ENCODE data around the gene CRYAB. TPM values are rescaled to one million over a fixed set of nuclear protein-coding genes. Genes with fewer than 3 reads are reported as not detected.

CRYAB gene, protein sequence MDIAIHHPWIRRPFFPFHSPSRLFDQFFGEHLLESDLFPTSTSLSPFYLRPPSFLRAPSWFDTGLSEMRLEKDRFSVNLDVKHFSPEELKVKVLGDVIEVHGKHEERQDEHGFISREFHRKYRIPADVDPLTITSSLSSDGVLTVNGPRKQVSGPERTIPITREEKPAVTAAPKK
- not detected for total RNA-seq
- total RNA-seq, result 0 reads per million in 2 donors

DNA sequence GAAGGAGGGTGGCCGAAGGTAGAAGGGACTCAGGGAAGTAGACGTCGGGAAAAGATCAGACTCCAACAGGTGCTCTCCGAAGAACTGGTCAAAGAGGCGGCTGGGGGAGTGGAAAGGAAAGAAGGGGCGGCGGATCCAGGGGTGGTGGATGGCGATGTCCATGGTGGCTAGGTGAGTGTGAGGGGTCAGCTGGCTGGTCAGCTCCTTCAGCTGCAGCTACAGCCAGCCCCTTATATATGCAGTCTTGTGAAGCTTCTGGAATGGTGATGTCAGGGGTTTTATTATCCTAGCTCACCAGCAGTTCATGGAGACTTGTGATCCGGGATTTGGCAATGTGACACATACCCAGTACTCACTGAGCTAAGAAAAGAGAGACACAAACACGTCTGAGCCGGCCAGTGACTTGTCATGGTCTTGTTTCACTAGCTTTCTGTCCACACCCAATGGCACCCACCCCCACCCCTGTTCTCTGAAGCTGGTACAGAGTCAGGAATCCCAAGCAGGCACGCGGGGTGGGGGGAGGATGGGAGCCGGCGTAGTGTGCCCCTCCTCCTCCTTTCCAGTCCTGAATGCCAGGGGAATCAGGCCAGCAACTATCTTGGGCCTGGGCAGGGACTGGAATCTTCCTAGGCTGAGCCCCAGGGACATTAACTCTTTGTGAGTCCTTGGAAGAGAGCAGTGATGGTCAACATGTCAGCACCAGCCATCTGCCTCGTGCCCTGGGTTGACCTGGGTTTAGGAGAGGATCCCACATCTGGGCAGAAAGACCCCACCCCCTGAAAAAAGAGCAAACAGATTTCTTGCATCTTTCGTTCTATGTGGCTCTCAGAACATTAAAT lies at the start of gene CRYAB:
CRYAB (minus strand) TSS at position 208 of the 839 bp plus-strand sequence; CDS start at position 162, 46 bp downstream.
- H3K9me3 ChIP-seq (ENCODE audit: control insufficient read depth, low read length, poor library complexity, severe bottlenecking), result no peaks in the 10 kb centered on the region
- Mint-ChIP-seq H3K36me3 (ENCODE audit: low read depth) (peaks cover 3% of the 10 kb centered on the region), H3K27me3 (peaks cover 63% of the 10 kb centered on the region), H3K4me3 (no peak within 1 kb of the TSS), H3K27ac (no peak within 1 kb of the TSS), H3K4me1 (peaks cover 3% of the 10 kb centered on the region)
- no peak for DNase-seq
- ATAC-seq, result no peak

GRCh38 chr11:111960916-111961315 lies 49.3 kb upstream of the CRYAB start:
- no peak for ATAC-seq
- H3K9me3 ChIP-seq (ENCODE audit: control insufficient read depth, low read length, poor library complexity, severe bottlenecking), result no peaks in the 10 kb centered on the region
- H3K27ac Mint-ChIP-seq, result no peak overlapping the region
- H3K27me3 Mint-ChIP-seq, result peaks cover 5% of the 10 kb centered on the region
- no peaks in the 10 kb centered on the region for H3K36me3 Mint-ChIP-seq (ENCODE audit: low read depth)
- peaks cover 2% of the 10 kb centered on the region for H3K4me1 Mint-ChIP-seq
- DNase-seq, result no peak
- H3K4me3 Mint-ChIP-seq, result no peak overlapping the region

- H3K27me3 Mint-ChIP-seq, result peaks cover 5% of the 10 kb centered on the region
- peaks cover 2% of the 10 kb centered on the region for H3K4me1 Mint-ChIP-seq
- no peak for ATAC-seq
- H3K4me3 Mint-ChIP-seq, result no peak overlapping the region
- H3K27ac Mint-ChIP-seq, result no peak overlapping the region
- peaks cover 2% of the 10 kb centered on the region for H3K36me3 Mint-ChIP-seq (ENCODE audit: low read depth)
- no peak for DNase-seq
- H3K9me3 ChIP-seq (ENCODE audit: control insufficient read depth, low read length, poor library complexity, severe bottlenecking), result no peaks in the 10 kb centered on the region
These were observed 46.3 kb upstream of the CRYAB start for GRCh38 chr11:111957663-111958444.

DNA sequence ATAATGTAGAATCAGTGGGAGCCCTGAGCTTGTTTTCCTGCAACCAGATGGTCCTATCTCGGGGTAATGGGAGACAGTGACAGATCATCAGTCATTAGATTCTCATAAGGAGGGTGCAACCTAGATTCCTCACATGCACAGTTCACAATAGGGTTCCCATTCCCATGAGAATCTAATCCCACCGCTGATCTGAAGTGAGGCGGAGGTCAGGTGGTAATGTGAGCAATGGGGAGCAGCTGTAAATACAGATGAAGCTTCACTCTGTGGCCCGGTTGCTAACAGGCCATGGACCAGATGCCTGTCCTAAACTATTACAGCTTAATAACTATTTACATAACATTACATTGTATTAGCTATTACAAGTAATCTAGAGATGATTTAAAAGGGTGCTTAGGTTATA lies 42.6 kb upstream of the CRYAB start:
- H3K9me3 ChIP-seq (ENCODE audit: control insufficient read depth, low read length, poor library complexity, severe bottlenecking), result no peaks in the 10 kb centered on the region
- Mint-ChIP-seq H3K27me3 (peaks cover 13% of the 10 kb centered on the region), H3K36me3 (ENCODE audit: low read depth) (peaks cover 5% of the 10 kb centered on the region), H3K4me3 (no peak overlapping the region), H3K4me1 (peaks cover 3% of the 10 kb centered on the region), H3K27ac (no peak overlapping the region)
- DNase-seq, result no peak
- ATAC-seq, result no peak

DNA sequence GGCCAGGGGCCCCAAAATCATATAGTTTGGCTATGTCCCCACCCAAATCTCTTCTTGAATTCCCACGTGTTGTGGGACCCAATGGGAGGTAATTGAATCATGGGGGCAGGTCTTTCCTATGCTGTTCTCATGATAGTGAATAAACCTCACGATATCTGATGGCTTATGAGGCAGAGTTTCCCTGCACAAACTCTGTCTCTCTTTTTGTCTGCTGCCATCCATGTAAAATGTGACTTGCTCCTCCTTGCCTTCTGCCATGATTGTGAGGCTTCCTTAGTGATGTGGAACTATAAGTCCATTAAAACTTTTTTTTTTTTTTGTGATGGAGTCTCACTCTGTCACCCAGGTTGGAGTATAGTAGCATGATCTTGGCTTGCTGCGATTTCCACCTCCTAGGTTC lies 40.0 kb upstream of the CRYAB start:
- ATAC-seq, result no peak
- no peak overlapping the region for H3K27ac Mint-ChIP-seq
- peaks cover 4% of the 10 kb centered on the region for H3K4me1 Mint-ChIP-seq
- H3K36me3 Mint-ChIP-seq (ENCODE audit: low read depth), result peaks cover 7% of the 10 kb centered on the region
- DNase-seq, result no peak
- no peaks in the 10 kb centered on the region for H3K9me3 ChIP-seq (ENCODE audit: control insufficient read depth, low read length, poor library complexity, severe bottlenecking)
- no peak overlapping the region for H3K4me3 Mint-ChIP-seq
- H3K27me3 Mint-ChIP-seq, result peaks cover 8% of the 10 kb centered on the region

- H3K4me3 Mint-ChIP-seq, result no peak overlapping the region
- no peak overlapping the region for H3K27ac Mint-ChIP-seq
These were observed 38.2 kb upstream of the CRYAB start for GRCh38 chr11:111949519-111950426.

GRCh38 chr11:111947143-111947542 lies 35.6 kb upstream of the CRYAB start:
- H3K27me3 Mint-ChIP-seq, result peaks cover 8% of the 10 kb centered on the region
- peaks cover 6% of the 10 kb centered on the region for H3K36me3 Mint-ChIP-seq (ENCODE audit: low read depth)
- H3K4me1 Mint-ChIP-seq, result peaks cover 10% of the 10 kb centered on the region
- no peaks in the 10 kb centered on the region for H3K9me3 ChIP-seq (ENCODE audit: control insufficient read depth, low read length, poor library complexity, severe bottlenecking)
- ATAC-seq (no peak), DNase-seq (no peak)
- no peak overlapping the region for H3K27ac Mint-ChIP-seq
- no peak overlapping the region for H3K4me3 Mint-ChIP-seq

More at GRCh38 chr11:111949519-111950426, 38.2 kb upstream of the CRYAB start:
- ATAC-seq (no peak), DNase-seq (no peak)
- Mint-ChIP-seq H3K4me1 (peaks cover 5% of the 10 kb centered on the region), H3K36me3 (ENCODE audit: low read depth) (peaks cover 9% of the 10 kb centered on the region), H3K27me3 (peaks cover 8% of the 10 kb centered on the region)
- H3K9me3 ChIP-seq (ENCODE audit: control insufficient read depth, low read length, poor library complexity, severe bottlenecking), result no peaks in the 10 kb centered on the region

- DNase-seq (no peak), ATAC-seq (no peak)
- no peaks in the 10 kb centered on the region for H3K9me3 ChIP-seq (ENCODE audit: control insufficient read depth, low read length, poor library complexity, severe bottlenecking)
- Mint-ChIP-seq H3K27me3 (peaks cover 8% of the 10 kb centered on the region), H3K36me3 (ENCODE audit: low read depth) (peaks cover 6% of the 10 kb centered on the region), H3K4me3 (no peak overlapping the region), H3K4me1 (peaks cover 10% of the 10 kb centered on the region), H3K27ac (no peak overlapping the region)
These were observed 34.9 kb upstream of the CRYAB start for GRCh38 chr11:111946499-111946898.

- ATAC-seq (no peak), DNase-seq (no peak)
- no peak overlapping the region for H3K4me3 Mint-ChIP-seq
- H3K4me1 Mint-ChIP-seq, result peaks cover 10% of the 10 kb centered on the region
- peak overlapping the region; percentile 41 for H3K27ac Mint-ChIP-seq
- no peaks in the 10 kb centered on the region for H3K9me3 ChIP-seq (ENCODE audit: control insufficient read depth, low read length, poor library complexity, severe bottlenecking)
- H3K36me3 Mint-ChIP-seq (ENCODE audit: low read depth), result peaks cover 6% of the 10 kb centered on the region
- peaks cover 8% of the 10 kb centered on the region for H3K27me3 Mint-ChIP-seq
These were observed 33.6 kb upstream of the CRYAB start for GRCh38 chr11:111945198-111945597.

GRCh38 chr11:111944651-111945051 lies 33.1 kb upstream of the CRYAB start:
- peak overlapping the region; percentile 41 for H3K27ac Mint-ChIP-seq
- peaks cover 10% of the 10 kb centered on the region for H3K4me1 Mint-ChIP-seq
- no peak for DNase-seq
- no peaks in the 10 kb centered on the region for H3K9me3 ChIP-seq (ENCODE audit: control insufficient read depth, low read length, poor library complexity, severe bottlenecking)
- no peak overlapping the region for H3K4me3 Mint-ChIP-seq
- ATAC-seq, result no peak
- peaks cover 5% of the 10 kb centered on the region for H3K27me3 Mint-ChIP-seq
- H3K36me3 Mint-ChIP-seq (ENCODE audit: low read depth), result peaks cover 6% of the 10 kb centered on the region

DNA sequence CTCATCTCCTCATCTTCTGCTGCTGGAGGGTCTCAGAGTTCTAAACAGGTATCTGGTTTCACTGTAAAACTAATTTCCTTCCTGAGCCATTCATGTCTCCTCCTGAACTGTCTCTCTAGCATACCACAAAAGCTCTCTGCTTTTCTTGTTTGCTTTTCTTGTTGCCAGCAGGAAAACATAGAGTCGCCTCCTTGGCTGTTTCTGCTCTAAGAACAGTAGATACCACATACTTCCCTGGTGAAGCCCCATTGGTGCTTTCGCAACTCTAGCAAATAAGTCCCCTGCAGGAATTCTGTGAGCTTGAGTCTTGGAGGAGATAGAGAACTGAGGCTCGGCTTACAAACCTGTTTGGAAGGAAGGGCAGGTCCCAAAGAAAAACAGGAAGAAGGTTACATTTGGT lies 32.6 kb upstream of the CRYAB start:
- H3K27ac Mint-ChIP-seq, result no peak overlapping the region
- H3K4me3 Mint-ChIP-seq, result no peak overlapping the region
- no peaks in the 10 kb centered on the region for H3K9me3 ChIP-seq (ENCODE audit: control insufficient read depth, low read length, poor library complexity, severe bottlenecking)
- no peak for DNase-seq
- H3K27me3 Mint-ChIP-seq, result no peaks in the 10 kb centered on the region
- H3K36me3 Mint-ChIP-seq (ENCODE audit: low read depth), result peaks cover 5% of the 10 kb centered on the region
- peaks cover 7% of the 10 kb centered on the region for H3K4me1 Mint-ChIP-seq
- ATAC-seq, result no peak

DNA sequence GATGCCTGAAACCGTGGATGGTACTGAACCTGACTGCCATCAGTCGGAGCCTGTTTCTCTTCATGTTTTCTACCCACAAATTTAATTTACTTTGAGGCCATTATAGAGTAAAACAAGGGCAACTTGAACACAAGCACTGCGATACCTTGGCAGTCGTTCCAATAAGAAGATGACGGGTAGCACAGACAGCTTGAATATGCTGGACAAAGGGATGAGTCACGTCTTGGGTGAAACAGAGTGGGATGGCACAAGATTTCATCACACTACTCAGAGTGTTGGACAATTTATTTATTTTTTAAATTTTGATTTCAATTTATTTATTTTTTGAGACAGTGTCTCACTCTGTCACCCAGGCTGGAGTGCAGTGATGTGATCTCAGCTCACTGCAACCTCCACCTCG lies 31.3 kb upstream of the CRYAB start:
- Mint-ChIP-seq H3K36me3 (ENCODE audit: low read depth) (peaks cover 2% of the 10 kb centered on the region), H3K4me1 (peaks cover 18% of the 10 kb centered on the region), H3K4me3 (no peak overlapping the region), H3K27ac (no peak overlapping the region), H3K27me3 (no peaks in the 10 kb centered on the region)
- DNase-seq (no peak), ATAC-seq (no peak)
- H3K9me3 ChIP-seq (ENCODE audit: control insufficient read depth, low read length, poor library complexity, severe bottlenecking), result no peaks in the 10 kb centered on the region
